GM19395 (cell line): Measurements from ENCODE around the gene GPSM1.

Experiments
- ATAC-seq: cut with Tn5 transposase; IDR thresholded peaks from one replicate; pipeline ENCODE4 v1.9.1; 2021; ENCODE audit warnings: mild to moderate bottlenecking, moderate library complexity; ENCODE audit not compliant: unreplicated experiment

Gene GPSM1, protein sequence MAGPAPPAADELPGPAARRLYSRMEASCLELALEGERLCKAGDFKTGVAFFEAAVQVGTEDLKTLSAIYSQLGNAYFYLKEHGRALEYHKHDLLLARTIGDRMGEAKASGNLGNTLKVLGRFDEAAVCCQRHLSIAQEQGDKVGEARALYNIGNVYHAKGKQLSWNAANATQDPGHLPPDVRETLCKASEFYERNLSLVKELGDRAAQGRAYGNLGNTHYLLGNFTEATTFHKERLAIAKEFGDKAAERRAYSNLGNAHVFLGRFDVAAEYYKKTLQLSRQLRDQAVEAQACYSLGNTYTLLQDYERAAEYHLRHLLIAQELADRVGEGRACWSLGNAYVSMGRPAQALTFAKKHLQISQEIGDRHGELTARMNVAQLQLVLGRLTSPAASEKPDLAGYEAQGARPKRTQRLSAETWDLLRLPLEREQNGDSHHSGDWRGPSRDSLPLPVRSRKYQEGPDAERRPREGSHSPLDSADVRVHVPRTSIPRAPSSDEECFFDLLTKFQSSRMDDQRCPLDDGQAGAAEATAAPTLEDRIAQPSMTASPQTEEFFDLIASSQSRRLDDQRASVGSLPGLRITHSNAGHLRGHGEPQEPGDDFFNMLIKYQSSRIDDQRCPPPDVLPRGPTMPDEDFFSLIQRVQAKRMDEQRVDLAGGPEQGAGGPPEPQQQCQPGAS

GRCh38 chr9:136327304-136327974, at the start of gene GPSM1:
GPSM1 (plus strand) TSS chr9:136327539; CDS start chr9:136327696, 157 bp downstream.
- ATAC-seq, result no peak

GRCh38 chr9:136277746-136278145, 49.6 kb upstream of the GPSM1 start:
- ATAC-seq, result no peak

DNA sequence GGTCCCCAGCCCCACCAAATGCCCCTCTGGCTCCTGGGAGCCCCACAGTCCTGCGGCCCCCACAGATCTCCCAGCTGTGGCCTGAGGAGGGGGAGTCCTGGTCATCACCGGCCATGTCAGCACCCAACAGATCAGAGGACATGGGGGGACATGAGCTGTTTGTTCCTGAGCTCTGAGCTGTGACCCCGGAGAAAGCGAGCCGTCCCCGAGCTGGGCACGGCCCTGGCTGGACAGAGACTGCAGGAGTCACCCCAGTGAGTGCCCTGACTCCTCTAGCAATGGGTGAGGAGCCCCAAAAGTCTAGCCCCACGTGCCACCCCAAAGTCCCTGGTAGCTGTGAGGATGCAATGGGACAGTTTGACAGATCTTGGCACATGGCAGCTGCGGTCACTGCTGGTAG, 49.1 kb upstream of the GPSM1 start:
- ATAC-seq, result no peak

DNA sequence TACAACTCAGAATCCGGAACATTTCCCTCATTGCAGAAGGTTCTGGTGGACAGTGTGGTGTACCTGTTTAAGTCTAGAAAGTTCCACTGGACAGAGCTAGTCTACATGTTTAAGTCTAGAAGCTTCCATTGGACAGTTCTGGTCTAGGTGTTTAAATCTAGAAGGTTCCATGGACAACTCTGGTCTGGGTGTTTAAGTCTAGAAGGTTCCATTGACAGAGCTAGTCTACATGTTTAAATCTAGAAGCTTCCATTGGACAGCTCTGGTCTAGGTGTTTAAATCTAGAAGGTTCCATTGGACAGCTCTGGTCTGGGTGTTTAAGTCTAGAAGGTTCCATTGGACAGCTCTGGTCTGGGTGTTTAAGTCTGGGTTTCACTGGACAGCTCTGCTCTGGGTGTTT, 48.4 kb upstream of the GPSM1 start:
- ATAC-seq, result no peak

DNA sequence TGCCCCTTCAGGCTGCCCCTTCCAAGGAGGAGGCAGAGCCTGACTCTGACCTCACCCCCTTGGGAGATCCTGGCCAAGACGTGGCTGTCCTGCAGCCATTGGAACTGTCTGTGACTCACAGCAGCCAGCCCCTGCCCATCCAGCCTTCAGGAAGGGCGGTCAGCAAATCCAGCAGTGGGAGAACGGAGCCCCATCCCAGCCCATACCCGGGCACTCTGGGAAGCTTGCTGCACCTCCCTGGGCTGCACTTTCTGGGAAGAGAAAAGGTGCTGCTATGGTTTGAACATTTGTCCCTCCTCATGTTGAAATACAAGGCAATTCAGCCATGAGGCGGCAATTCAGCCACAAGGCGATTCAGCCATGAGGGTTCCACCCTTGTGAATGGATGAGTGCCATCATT, 47.9 kb upstream of the GPSM1 start:
- no peak for ATAC-seq

DNA sequence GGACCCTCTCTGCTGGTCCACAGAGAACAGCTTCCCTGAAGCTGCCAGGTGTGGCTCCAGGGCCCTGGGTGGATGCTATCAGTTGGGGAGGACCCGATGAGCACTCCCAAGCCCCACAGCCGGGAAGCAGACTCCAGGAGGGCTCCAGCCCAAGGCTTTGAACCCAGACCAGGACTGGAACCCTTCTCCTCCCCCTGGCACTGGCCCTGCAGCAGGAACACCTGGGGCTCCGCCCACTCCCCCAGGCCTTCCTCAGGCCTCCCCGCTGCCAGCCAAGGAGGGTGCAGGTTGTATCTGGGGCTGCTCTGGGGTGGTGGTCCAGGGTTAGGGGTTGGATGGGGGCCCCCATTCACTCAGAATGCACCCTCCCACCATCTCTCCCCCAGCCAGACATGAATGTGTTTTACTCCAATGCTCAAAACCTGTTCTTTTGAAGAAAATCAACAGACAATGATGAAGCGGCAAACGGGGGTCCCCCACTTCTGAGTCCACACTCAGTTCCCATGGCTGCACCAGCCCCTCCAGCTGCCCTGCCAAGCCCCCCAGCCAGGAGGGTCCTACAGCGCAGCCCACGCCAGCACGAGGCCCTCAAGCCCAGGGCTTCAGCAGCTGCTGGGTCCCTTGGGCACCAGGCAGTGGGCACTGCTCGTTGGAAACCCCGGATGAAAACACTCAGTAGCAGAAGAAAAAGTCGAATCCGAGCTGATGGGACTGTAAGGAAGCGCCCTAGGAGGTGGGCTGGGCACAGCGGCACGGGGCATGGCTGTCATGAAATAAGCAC, 46.6 kb upstream of the GPSM1 start:
- ATAC-seq, result no peak

GRCh38 chr9:136281421-136282271, 45.7 kb upstream of the GPSM1 start:
- no peak for ATAC-seq

DNA sequence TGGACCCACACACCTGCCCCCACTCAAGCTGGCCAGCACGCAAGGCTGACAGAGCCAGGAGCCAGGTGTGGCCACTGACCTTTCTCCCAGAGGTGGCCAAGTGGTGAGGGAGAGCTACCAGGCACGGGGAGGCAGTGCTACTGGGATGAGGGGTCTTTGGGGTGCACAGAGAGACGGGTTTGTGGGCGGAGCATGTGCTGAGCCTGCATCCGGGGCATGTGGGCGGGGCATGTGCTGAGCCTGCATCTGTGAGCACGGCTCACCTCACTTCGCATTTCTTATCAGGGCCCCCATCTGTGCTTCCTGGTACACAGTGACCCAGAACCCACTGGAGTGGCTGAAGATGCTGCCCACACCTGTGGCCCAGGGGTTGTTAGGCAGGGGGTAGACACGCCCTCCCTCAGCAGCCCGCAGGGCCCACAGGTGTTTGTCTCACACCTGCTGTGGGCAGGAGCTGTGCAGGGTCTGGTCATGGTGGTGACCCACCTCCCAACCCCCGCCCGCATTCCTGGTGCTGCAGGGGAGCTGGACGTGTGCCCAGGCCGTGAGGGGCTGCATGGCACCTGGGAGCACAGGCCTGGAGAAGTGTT, 45.0 kb upstream of the GPSM1 start:
- no peak for ATAC-seq

GRCh38 chr9:136283291-136284235, 43.8 kb upstream of the GPSM1 start:
- peak; percentile 69 for ATAC-seq

- ATAC-seq, result no peak
Observed at GRCh38 chr9:136284311-136284710, 43.0 kb upstream of the GPSM1 start.

DNA sequence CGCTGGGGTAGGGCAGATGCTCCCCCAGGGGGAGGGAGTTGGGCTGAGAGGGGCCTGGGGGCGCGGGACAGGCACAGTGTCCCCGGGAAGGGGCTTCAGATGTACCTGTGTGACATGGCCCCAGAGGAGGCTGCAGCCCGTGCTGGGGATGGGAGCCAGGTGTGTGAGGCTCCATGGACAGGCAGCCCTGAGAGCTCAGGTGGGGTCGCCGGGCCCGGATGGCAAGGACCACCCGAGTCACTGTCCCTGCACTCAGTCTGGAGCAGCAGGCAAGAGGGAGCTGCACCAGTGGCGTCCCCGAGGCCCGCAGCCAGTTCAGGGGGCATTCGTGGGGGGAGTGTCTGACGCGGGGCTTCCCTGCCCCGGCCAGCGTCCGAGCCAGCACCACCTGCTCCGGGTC, 42.4 kb upstream of the GPSM1 start:
- no peak for ATAC-seq

DNA sequence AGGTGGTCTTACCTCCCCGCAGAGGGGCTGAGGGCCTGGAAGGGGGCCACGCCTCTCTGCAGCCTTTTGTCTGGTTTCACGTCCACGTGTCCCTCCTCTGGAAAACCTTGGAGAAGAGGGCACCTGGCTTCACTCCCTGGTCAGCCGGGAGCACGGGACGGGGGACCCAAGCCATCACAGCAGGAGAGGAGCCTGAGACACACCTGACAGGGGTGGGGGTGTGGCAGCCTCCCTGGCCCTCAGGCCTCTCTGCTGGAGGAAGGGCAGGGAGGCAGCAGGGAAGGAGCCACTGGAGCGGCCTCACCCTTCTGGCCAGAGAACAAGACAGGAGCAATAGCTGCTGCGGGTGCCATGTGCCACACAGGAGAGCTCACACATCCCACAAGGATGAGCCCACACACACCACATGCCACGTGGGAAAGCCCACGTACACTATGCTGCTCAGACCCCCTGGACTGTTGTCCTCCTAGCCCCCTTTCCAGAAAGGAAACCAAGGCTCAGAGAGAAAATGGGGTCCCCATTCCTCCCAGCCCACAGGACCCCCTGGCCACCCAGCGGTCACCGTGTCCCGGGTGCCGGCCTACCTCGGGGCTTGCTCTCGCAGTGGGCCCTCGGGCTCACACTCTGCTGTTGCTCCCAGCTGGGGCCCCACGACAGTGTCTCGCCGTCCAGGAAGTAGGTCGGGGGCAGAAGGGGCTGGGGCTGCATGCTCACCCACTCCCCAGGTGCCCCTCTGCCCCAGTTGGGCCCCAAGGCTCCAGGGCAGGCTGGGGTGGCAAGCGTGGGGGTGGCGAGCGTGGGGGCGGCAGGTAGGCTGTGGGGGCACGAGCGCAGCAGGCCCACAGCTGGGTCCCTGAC, 41.6 kb upstream of the GPSM1 start:
- no peak for ATAC-seq

DNA sequence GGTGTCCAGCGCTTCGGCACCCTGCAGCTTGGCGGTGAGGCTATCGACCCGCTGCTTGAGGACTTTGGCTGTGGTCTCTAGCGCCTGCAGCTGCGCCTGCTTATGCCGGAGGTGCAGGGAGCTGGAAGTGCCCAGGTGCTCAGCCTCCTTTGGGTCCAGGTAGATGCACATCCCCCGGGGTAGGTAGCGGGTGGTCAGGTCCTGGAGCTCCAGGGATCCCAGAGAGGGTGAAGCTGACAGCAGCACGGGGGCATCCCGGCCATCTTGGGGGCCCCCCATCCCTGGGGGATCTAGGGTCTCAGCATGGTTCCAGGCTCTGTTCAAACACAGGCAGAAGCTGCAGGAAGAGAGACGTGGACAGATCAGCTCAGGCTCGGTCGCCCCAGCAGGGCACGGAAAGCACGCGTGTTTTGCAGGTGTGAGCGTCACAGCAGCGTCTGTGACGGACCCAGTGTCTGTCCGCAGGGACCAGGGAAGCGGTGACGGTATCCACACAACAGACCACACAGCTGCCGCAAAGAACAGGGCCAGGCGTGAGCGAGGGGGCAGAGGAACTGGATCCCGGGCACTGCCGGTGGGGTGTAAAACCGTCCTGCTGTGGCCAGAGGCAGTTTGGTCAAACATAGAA, 40.9 kb upstream of the GPSM1 start:
- ATAC-seq, result no peak

DNA sequence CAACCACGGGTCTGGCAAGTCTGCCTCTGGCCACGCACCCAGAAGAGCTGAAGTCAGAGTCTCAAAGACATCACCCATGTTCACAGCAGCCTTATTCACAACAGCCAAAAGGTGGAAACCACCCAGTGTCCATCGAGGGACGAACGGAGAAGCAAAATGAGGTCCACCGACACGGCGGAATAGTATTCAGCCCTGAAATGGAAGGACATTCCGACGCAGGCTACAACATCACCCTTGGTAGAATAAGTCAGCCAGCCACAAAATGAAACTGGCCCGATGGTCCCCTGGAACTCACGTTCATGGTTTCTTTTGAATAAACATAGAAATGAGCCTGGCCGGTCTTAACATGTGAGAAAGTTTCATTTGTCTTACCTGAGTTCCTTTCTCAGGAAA, 40.4 kb upstream of the GPSM1 start:
- no peak for ATAC-seq

- ATAC-seq, result no peak
Observed at GRCh38 chr9:136287960-136288753, 39.2 kb upstream of the GPSM1 start.

- no peak for ATAC-seq
Observed at GRCh38 chr9:136289651-136290507, 37.5 kb upstream of the GPSM1 start.
